Gastroesophageal sphincter (tissue), 4 donors: ENCODE data around the gene COPZ1. TPM values are rescaled to one million over a fixed set of nuclear protein-coding genes. Genes with fewer than 3 reads are reported as not detected.

ENCODE experiments used
- ATAC-seq: fragments of 150-250 bp; one replicate; pipeline ENCODE4 v1.9.1; 2016; ENCODE audit warnings: mild to moderate bottlenecking, moderate library complexity
- H3K27ac ChIP-seq, 4 donors: fragments of 200-600 bp; sonication (generic) in 3 of 4; 1 replicate in 3 of 4; 2 replicates in 1 of 4; pipeline ENCODE4 v1.5.1; 2016 to 2019
- H3K27me3 ChIP-seq: fragments of 200-600 bp; sonication (generic); one replicate; pipeline ENCODE4 v1.5.1; 2019
- H3K36me3 ChIP-seq, 2 donors: fragments of 200-600 bp; sonication (generic); one replicate each; pipeline ENCODE4 v1.5.1; 2019; ENCODE audit warnings: control low read depth in 1 of 2
- H3K4me1 ChIP-seq, 3 donors: fragments of 200-600 bp; sonication (generic); 1 replicate in 2 of 3; 2 replicates in 1 of 3; pipeline ENCODE4 v1.5.1; 2016 to 2019; ENCODE audit warnings: control low read depth in 2 of 3
- H3K4me3 ChIP-seq, 2 donors: fragments of 200-600 bp; sonication (generic); one replicate each; pipeline ENCODE4 v1.5.1; 2019; ENCODE audit warnings: mild to moderate bottlenecking in 1 of 2, moderate library complexity in 1 of 2
- H3K9me3 ChIP-seq, 3 donors: fragments of 200-600 bp; sonication (generic); one replicate each; pipeline ENCODE4 v1.5.1; 2017 to 2019; ENCODE audit warnings: control low read depth in 2 of 3
- EP300 ChIP-seq: sonication (generic); formaldehyde crosslinking; IDR thresholded peaks from one replicate; pipeline ENCODE4 v1.6.1; 2017; ENCODE audit warnings: antibody characterized with exemption, mild to moderate bottlenecking
- POLR2A ChIP-seq, 2 donors: fragments of 450-650 bp; IDR thresholded peaks; one replicate each; pipeline ENCODE4 v1.6.1; 2017; ENCODE audit warnings: antibody characterized with exemption in 2 of 2, mild to moderate bottlenecking in 2 of 2, moderate library complexity in 1 of 2
- POLR2AphosphoS5 ChIP-seq: sonication (generic); formaldehyde crosslinking; IDR thresholded peaks from one replicate; pipeline ENCODE4 v1.6.1; 2017; ENCODE audit warnings: antibody characterized with exemption
- WGBS, 2 donors: methylation state at CpG; one replicate each; pipeline ENCODE4 v1.1.5; 2018; ENCODE audit warnings: low coverage in 1 of 2; 5-methylcytosine and 5-hydroxymethylcytosine counted together
- total RNA-seq, 4 donors: library from RNA; depleted of rRNA; stranded (reverse); fragments of >200 nt; gene quantifications; one replicate each; pipeline ENCODE4 v1.1.0, GENCODE V29; 2016
- TF ChIP-seq, protein P1 (sequence below), 4 experiments: fragments of 200-600 bp in 2 of 4; fragments of 450-650 bp in 2 of 4; sonication (generic) in 1 of 4; IDR thresholded peaks; one replicate each; pipeline ENCODE4 v1.5.1; 2017 to 2019; ENCODE audit warnings: antibody characterized with exemption in 4 of 4, mild to moderate bottlenecking in 2 of 4, moderate library complexity in 2 of 4

The COPZ1 gene
- total RNA-seq, 4 donors from 2014 or later = 47.0 to 138 (median 57.5) TPM

GRCh38 chr12:54299515-54300224, 25.3 kb upstream of the COPZ1 start:
- H3K36me3 ChIP-seq = no peaks in the 10 kb centered on the region
- 47 to 64% methylated on average over 2 to 6 of the region's 8 CpGs for WGBS, 2 donors
- peaks cover 0 to 11% (median 8%) of the 10 kb centered on the region in 3 donors for H3K4me1 ChIP-seq
- H3K27ac ChIP-seq = no peak overlapping the region
- no peaks in the 10 kb centered on the region for H3K9me3 ChIP-seq
- peaks cover 54% of the 10 kb centered on the region for H3K27me3 ChIP-seq
- TF ChIP-seq, protein P1, sequence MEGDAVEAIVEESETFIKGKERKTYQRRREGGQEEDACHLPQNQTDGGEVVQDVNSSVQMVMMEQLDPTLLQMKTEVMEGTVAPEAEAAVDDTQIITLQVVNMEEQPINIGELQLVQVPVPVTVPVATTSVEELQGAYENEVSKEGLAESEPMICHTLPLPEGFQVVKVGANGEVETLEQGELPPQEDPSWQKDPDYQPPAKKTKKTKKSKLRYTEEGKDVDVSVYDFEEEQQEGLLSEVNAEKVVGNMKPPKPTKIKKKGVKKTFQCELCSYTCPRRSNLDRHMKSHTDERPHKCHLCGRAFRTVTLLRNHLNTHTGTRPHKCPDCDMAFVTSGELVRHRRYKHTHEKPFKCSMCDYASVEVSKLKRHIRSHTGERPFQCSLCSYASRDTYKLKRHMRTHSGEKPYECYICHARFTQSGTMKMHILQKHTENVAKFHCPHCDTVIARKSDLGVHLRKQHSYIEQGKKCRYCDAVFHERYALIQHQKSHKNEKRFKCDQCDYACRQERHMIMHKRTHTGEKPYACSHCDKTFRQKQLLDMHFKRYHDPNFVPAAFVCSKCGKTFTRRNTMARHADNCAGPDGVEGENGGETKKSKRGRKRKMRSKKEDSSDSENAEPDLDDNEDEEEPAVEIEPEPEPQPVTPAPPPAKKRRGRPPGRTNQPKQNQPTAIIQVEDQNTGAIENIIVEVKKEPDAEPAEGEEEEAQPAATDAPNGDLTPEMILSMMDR (IDR thresholded peaks at IDR 0.05) = no peak
- TF ChIP-seq POLR2A (IDR thresholded peaks at IDR 0.05) = no peak
- TF ChIP-seq EP300 = no peak
- TF ChIP-seq POLR2AphosphoS5 = no peak
- ATAC-seq = no peak
- no peak overlapping the region for H3K4me3 ChIP-seq

GRCh38 chr12:54300225-54300731, 24.7 kb upstream of the COPZ1 start:
- Histone ChIP-seq H3K4me1 (peaks cover 0 to 11% (median 8%) of the 10 kb centered on the region in 3 donors), H3K27me3 (peaks cover 60% of the 10 kb centered on the region), H3K36me3 (no peaks in the 10 kb centered on the region), H3K9me3 (no peaks in the 10 kb centered on the region), H3K27ac (no peak overlapping the region), H3K4me3 (peak overlapping the region in 1 of 2 donors; percentile 25)
- TF ChIP-seq POLR2AphosphoS5 (no peak), EP300 (no peak), POLR2A (IDR thresholded peaks at IDR 0.05) (no peak)
- TF ChIP-seq, protein P1 (IDR thresholded peaks at IDR 0.05) = no peak
- ATAC-seq = no peak
- 0% methylated on average over 2 of the region's 3 CpGs for WGBS, 2 donors

DNA sequence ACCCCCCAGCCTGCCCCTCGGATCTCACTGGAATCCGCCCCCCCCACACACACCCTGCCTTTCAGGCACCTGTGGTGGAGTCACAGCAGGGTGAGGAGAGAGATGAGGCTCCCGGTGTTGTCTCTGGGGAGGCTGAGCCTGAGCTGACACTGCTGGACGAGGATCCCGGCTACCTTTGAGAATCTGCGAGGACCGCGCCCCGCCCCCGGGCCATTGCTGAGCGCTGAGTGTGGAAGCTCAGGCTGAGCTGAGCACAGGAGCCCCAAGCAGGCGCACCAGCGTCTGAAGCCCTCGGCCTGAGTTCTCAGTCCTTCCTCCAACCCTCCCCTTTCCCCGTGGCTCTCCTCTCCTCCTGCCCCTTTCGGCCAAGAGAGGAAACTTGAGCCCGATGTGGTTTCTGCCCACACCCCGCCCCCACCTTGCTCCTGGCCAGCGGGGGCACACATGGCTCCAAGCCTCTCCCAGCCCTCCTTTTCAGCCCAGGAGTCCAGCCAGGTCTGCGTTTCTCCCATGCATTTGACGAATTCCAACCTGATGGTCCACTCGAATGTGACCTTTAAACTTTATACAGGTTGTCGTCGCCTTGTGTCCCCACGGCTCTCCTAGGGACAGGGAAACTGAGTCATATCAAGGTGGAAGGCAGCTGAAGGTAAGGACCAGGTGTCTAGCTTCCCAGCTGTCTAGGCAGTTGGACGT, 24.1 kb upstream of the COPZ1 start, which contains the start of gene NFE2:
NFE2 (minus strand) TSS at position 284 of the 696 bp plus-strand sequence. CDS start 5,767 bp downstream, outside the sequence.
- TF ChIP-seq, protein P1 (IDR thresholded peaks at IDR 0.05) = no peak
- TF ChIP-seq POLR2A (IDR thresholded peaks at IDR 0.05) = no peak
- ATAC-seq = peak; percentile 54

DNA sequence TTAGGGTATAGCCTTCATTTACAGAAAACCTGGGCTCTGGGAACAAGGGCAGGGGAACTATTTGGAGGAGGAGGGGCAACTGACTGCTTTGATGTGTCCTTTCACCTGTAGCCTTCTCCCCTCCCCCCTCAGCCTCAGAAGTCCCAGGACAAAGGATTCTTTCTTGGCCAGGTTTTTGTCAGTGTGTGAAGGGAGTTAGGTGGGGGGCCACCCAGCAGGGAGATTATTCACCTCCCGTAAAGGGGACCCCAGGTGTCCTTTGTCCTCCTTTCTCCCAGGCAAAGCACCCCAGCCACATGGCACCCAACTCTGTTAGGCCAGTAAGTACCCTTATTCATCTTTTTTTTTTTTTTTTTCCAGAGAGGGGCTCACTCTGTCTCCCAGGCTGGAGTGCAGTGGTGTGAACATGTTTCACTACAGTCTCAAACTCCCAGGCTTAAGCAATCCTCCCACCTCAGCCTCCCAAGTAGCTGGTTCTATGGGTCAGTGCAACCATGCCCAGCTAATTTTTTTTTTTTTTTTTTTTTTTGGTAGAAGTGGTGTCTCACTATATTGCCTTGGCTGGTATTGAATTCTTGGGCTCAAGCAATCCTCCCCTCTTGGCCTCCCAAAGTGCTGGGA, 23.4 kb upstream of the COPZ1 start:
- no peaks in the 10 kb centered on the region for H3K9me3 ChIP-seq
- no peak for ATAC-seq
- peaks cover 0 to 11% (median 8%) of the 10 kb centered on the region in 3 donors for H3K4me1 ChIP-seq
- TF ChIP-seq, protein P1 (IDR thresholded peaks at IDR 0.05) = no peak
- TF ChIP-seq POLR2A (IDR thresholded peaks at IDR 0.05) (no peak), EP300 (no peak), POLR2AphosphoS5 (no peak)
- H3K27ac ChIP-seq = no peak overlapping the region
- WGBS, 2 donors = no CpG with 5 or more reads among the region's 1 CpG
- no peaks in the 10 kb centered on the region for H3K36me3 ChIP-seq
- H3K4me3 ChIP-seq = no peak overlapping the region
- H3K27me3 ChIP-seq = peaks cover 67% of the 10 kb centered on the region

More for the DNA sequence above, 24.1 kb upstream of the COPZ1 start, which contains the start of gene NFE2:
- peaks cover 66% of the 10 kb centered on the region for H3K27me3 ChIP-seq
- H3K9me3 ChIP-seq = no peaks in the 10 kb centered on the region
- H3K36me3 ChIP-seq = no peaks in the 10 kb centered on the region
- peaks cover 0 to 11% (median 8%) of the 10 kb centered on the region in 3 donors for H3K4me1 ChIP-seq
- H3K27ac ChIP-seq = no peak within 1 kb of the TSS
- WGBS, 2 donors = 1 to 3% methylated on average over 9 to 12 of the region's 26 CpGs
- H3K4me3 ChIP-seq = peak within 1 kb of the TSS in 1 of 2 donors; percentile 25
